MM.1S (cell line): ENCODE results near the gene CCL7.
"Not testable (repeated sequence)": the region's sequence is repeated elsewhere in the genome, so short reads cannot be mapped to it uniquely, and the experiment has no call there.

Experiments
- DNase-seq: peaks from one replicate; pipeline ENCODE4 v3.0.0-alpha.2; 2015
- H2AFZ ChIP-seq: fragments of 300-600 bp; sonication (generic); 2 replicates; pipeline ENCODE4 v1.6.0; 2016; ENCODE audit warnings: antibody characterized with exemption, low read length
- H3F3A ChIP-seq: fragments of 300-600 bp; sonication (generic); 2 replicates; pipeline ENCODE4 v1.6.1; 2016; ENCODE audit warnings: mild to moderate bottlenecking, antibody characterized with exemption, low read length, moderate library complexity, mixed read lengths; ENCODE audit not compliant: insufficient read depth
- H3K27ac ChIP-seq: fragments of 300-600 bp; sonication (generic); 2 replicates; pipeline ENCODE4 v1.5.1; 2016; ENCODE audit warnings: mild to moderate bottlenecking, low read length
- H3K27me3 ChIP-seq: fragments of 300-600 bp; sonication (generic); replicated peaks from 2 replicates; pipeline ENCODE4 v1.6.0; 2016; ENCODE audit warnings: low read length; ENCODE audit not compliant: insufficient read depth
- H3K36me3 ChIP-seq: fragments of 300-600 bp; sonication (generic); replicated peaks from 2 replicates; pipeline ENCODE4 v1.6.1; 2016; ENCODE audit warnings: mild to moderate bottlenecking, low read length, mixed read lengths; ENCODE audit not compliant: insufficient read depth
- H3K4me1 ChIP-seq: fragments of 300-600 bp; sonication (generic); 2 replicates; pipeline ENCODE4 v1.6.1; 2016; ENCODE audit warnings: low read length, mixed read lengths
- H3K4me2 ChIP-seq: fragments of 300-600 bp; sonication (generic); 2 replicates; pipeline ENCODE4 v1.6.0; 2016; ENCODE audit warnings: low read depth, low read length
- H3K4me3 ChIP-seq: fragments of 300-600 bp; sonication (generic); 2 replicates; pipeline ENCODE4 v1.5.1; 2016; ENCODE audit warnings: low read length, mixed read lengths
- H3K79me2 ChIP-seq: fragments of 300-600 bp; sonication (generic); 2 replicates; pipeline ENCODE4 v1.6.1; 2016; ENCODE audit warnings: mixed run types, low read length, mixed read lengths
- H3K9ac ChIP-seq: fragments of 300-600 bp; sonication (generic); 2 replicates; pipeline ENCODE4 v1.6.1; 2016; ENCODE audit warnings: low read length, mixed read lengths
- H3K9me2 ChIP-seq: fragments of 300-600 bp; sonication (generic); replicated peaks from 2 replicates; pipeline ENCODE4 v1.6.1; 2016; ENCODE audit warnings: mild to moderate bottlenecking, low read length, mixed read lengths; ENCODE audit not compliant: insufficient read depth
- H3K9me3 ChIP-seq: fragments of 300-600 bp; sonication (generic); replicated peaks from 2 replicates; pipeline ENCODE4 v1.6.1; 2016; ENCODE audit warnings: mild to moderate bottlenecking, low read length, mixed read lengths; ENCODE audit not compliant: insufficient read depth
- H4K20me1 ChIP-seq: fragments of 300-600 bp; sonication (generic); 2 replicates; pipeline ENCODE4 v1.6.1; 2016; ENCODE audit warnings: mild to moderate bottlenecking, low read length, moderate library complexity, mixed read lengths; ENCODE audit not compliant: insufficient read depth
- CTCF ChIP-seq: fragments of 300-600 bp; sonication (generic); IDR thresholded peaks from 2 replicates; pipeline ENCODE4 v1.5.1; 2016; ENCODE audit warnings: antibody characterized with exemption, low read length, mixed read lengths
- EZH2 ChIP-seq: fragments of 300-600 bp; sonication (generic); optimal IDR thresholded peaks from 2 replicates; pipeline ENCODE3; 2017; ENCODE audit warnings: low read depth, mild to moderate bottlenecking, antibody characterized with exemption, low read length, mixed read lengths
- EZH2phosphoT487 ChIP-seq: fragments of 300-600 bp; sonication (generic); IDR thresholded peaks from 2 replicates; pipeline ENCODE4 v1.6.1; 2018; ENCODE audit warnings: antibody characterized with exemption, low read length

Gene CCL7

GRCh38 chr17:34226744-34227034 is 43.3 kb upstream of the CCL7 start:
- Histone ChIP-seq H3K27me3 (no peaks in the 10 kb centered on the region), H4K20me1 (no peaks in the 10 kb centered on the region), H3F3A (no peaks in the 10 kb centered on the region), H3K4me2 (no peak overlapping the region), H3K9me3 (no peaks in the 10 kb centered on the region), H3K9me2 (no peaks in the 10 kb centered on the region), H3K9ac (no peak overlapping the region), H3K27ac (no peak overlapping the region), H2AFZ (no peak overlapping the region), H3K79me2 (no peaks in the 10 kb centered on the region), H3K36me3 (no peaks in the 10 kb centered on the region), H3K4me1 (no peaks in the 10 kb centered on the region), H3K4me3 (no peak overlapping the region)
- no peak for TF ChIP-seq EZH2
- no peak for TF ChIP-seq CTCF
- TF ChIP-seq EZH2phosphoT487: no peak
- no peak for DNase-seq

DNA sequence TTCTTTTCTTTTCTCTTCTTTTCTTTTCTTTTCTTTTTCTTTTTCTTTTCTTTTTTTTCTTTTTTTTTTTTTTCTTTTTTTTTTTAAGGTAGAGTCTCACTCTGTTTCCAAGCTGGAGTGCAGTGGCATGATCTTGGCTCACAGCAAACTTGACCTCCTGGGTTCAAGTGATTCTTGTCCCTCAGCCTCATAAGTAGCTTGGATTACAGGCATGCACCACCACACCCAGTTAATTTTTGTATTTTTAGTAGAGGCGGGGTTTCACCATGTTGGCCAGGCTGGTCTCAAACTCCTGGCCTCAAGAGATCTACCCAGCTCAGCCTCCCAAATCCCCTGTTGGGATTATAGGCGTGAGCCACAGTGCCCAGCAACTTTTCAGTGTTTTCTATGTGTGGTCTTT is 42.7 kb upstream of the CCL7 start:
- H3K9me2 ChIP-seq, H3K9ac ChIP-seq, H3K4me3 ChIP-seq, DNase-seq, H4K20me1 ChIP-seq, H3K36me3 ChIP-seq, H3K79me2 ChIP-seq, H3K27me3 ChIP-seq, H2AFZ ChIP-seq, H3K4me2 ChIP-seq, H3F3A ChIP-seq, H3K4me1 ChIP-seq, H3K27ac ChIP-seq, H3K9me3 ChIP-seq: not testable (repeated sequence)

- no peaks in the 10 kb centered on the region for H3K79me2 ChIP-seq
- no peak overlapping the region for H3K4me2 ChIP-seq
- H3K9ac ChIP-seq: no peak overlapping the region
- H3K4me1 ChIP-seq: no peaks in the 10 kb centered on the region
- no peaks in the 10 kb centered on the region for H3K9me2 ChIP-seq
- H3K27me3 ChIP-seq: no peaks in the 10 kb centered on the region
- no peaks in the 10 kb centered on the region for H3F3A ChIP-seq
- no peak overlapping the region for H3K27ac ChIP-seq
- H3K9me3 ChIP-seq: no peaks in the 10 kb centered on the region
- no peaks in the 10 kb centered on the region for H4K20me1 ChIP-seq
- no peak overlapping the region for H2AFZ ChIP-seq
- H3K4me3 ChIP-seq: no peak overlapping the region
- no peak for DNase-seq
- TF ChIP-seq CTCF: no peak
- no peak for TF ChIP-seq EZH2
- no peak for TF ChIP-seq EZH2phosphoT487
- no peaks in the 10 kb centered on the region for H3K36me3 ChIP-seq
These were observed 42.3 kb upstream of the CCL7 start for GRCh38 chr17:34227707-34228106.

GRCh38 chr17:34228781-34229180 is 41.2 kb upstream of the CCL7 start:
- no peak overlapping the region for H3K4me2 ChIP-seq
- DNase-seq: no peak
- TF ChIP-seq EZH2 (no peak), CTCF (no peak), EZH2phosphoT487 (no peak)
- no peak overlapping the region for H3K4me3 ChIP-seq
- no peaks in the 10 kb centered on the region for H3F3A ChIP-seq
- H3K9me2 ChIP-seq: no peaks in the 10 kb centered on the region
- H3K9ac ChIP-seq: no peak overlapping the region
- H3K9me3 ChIP-seq: no peaks in the 10 kb centered on the region
- H3K36me3 ChIP-seq: no peaks in the 10 kb centered on the region
- H3K79me2 ChIP-seq: no peaks in the 10 kb centered on the region
- H3K27ac ChIP-seq: no peak overlapping the region
- H3K4me1 ChIP-seq: no peaks in the 10 kb centered on the region
- H2AFZ ChIP-seq: no peak overlapping the region
- H3K27me3 ChIP-seq: no peaks in the 10 kb centered on the region
- H4K20me1 ChIP-seq: no peaks in the 10 kb centered on the region
